HepG2 (cell line): ENCODE data around the gene TACC3. TPM values are rescaled to one million over a fixed set of nuclear protein-coding genes. Genes with fewer than 3 reads are reported as not detected.

ENCODE experiments used
- AKNA ChIP-seq: sonication (generic); formaldehyde crosslinking; IDR thresholded peaks from 2 replicates; pipeline ENCODE4 v1.4.0; 2020; ENCODE audit warnings: missing genetic modification reagents, borderline replicate concordance
- DPF2 ChIP-seq: sonication (generic); formaldehyde crosslinking; IDR thresholded peaks from 2 replicates; pipeline ENCODE4 v1.4.0; 2020; ENCODE audit warnings: mild to moderate bottlenecking, low read depth, missing genetic modification reagents, borderline replicate concordance
- KIAA2018 ChIP-seq: sonication (generic); formaldehyde crosslinking; IDR thresholded peaks from 2 replicates; pipeline ENCODE4 v1.5.0; 2020; ENCODE audit warnings: mild to moderate bottlenecking, missing genetic modification reagents, borderline replicate concordance
- REPIN1 ChIP-seq: sonication (generic); formaldehyde crosslinking; IDR thresholded peaks from 2 replicates; pipeline ENCODE4 v1.8.0; 2022; ENCODE audit warnings: missing genetic modification reagents, low read depth, mild to moderate bottlenecking, borderline replicate concordance
- RFXAP ChIP-seq: sonication (generic); formaldehyde crosslinking; IDR thresholded peaks from 2 replicates; pipeline ENCODE4 v1.4.0; 2020; ENCODE audit warnings: missing genetic modification reagents, borderline replicate concordance
- SMAD3 ChIP-seq: sonication (generic); formaldehyde crosslinking; IDR thresholded peaks from 2 replicates; pipeline ENCODE4 v1.4.0; 2020; ENCODE audit warnings: missing genetic modification reagents
- SMARCE1 ChIP-seq: fragments of 450-650 bp; IDR thresholded peaks from 2 replicates; pipeline ENCODE4 v1.6.1; 2017; ENCODE audit warnings: borderline replicate concordance
- SMYD3 ChIP-seq: sonication (generic); formaldehyde crosslinking; IDR thresholded peaks from 2 replicates; pipeline ENCODE4 v1.8.1; 2023; ENCODE audit warnings: mild to moderate bottlenecking, missing genetic modification reagents
- SUZ12 ChIP-seq: fragments of 150-350 bp; IDR thresholded peaks from 2 replicates; pipeline ENCODE4 v1.6.1; 2014; ENCODE audit warnings: low read depth, low read length
- TBX2 ChIP-seq: sonication (generic); formaldehyde crosslinking; IDR thresholded peaks from 2 replicates; pipeline ENCODE4 v1.5.0; 2020; ENCODE audit warnings: missing genetic modification reagents, mild to moderate bottlenecking, borderline replicate concordance
- ZFAT ChIP-seq: sonication (generic); formaldehyde crosslinking; conservative IDR thresholded peaks from 2 replicates; pipeline ENCODE4 v1.8.1; 2023; ENCODE audit warnings: missing genetic modification reagents, inconsistent platforms
- ZNF292 ChIP-seq: sonication (generic); formaldehyde crosslinking; IDR thresholded peaks from 2 replicates; pipeline ENCODE4 v1.8.1; 2022; ENCODE audit warnings: mild to moderate bottlenecking, low read depth, missing genetic modification reagents, borderline replicate concordance
- ZNF512 ChIP-seq: sonication (generic); formaldehyde crosslinking; IDR thresholded peaks from 2 replicates; pipeline ENCODE4 v1.4.0; 2020; ENCODE audit warnings: mild to moderate bottlenecking, missing genetic modification reagents
- ZNF629 ChIP-seq: sonication (generic); formaldehyde crosslinking; conservative IDR thresholded peaks from 2 replicates; pipeline ENCODE4 v1.5.0; 2020; ENCODE audit warnings: missing genetic modification reagents
- ZNF672 ChIP-seq: sonication (generic); formaldehyde crosslinking; IDR thresholded peaks from 2 replicates; pipeline ENCODE4 v1.8.1; 2022; ENCODE audit warnings: missing genetic modification reagents
- polyA plus RNA-seq, 8 experiments: library from polyadenylated mRNA; depleted of rRNA in 3 of 8; stranded (reverse) in 7 of 8; unstranded in 1 of 8; fragments of >200 nt; fragmentation: Illumina TruSeq in 4 of 8; extraction: Trizol in 4 of 8; gene quantifications; 2 replicates each; pipeline versions ENCODE4 v1.2.1 to v1.2.3, GENCODE V29; 2011 to 2016; ENCODE audit warnings: low read depth in 4 of 8, missing spikeins in 1 of 8, mixed read lengths in 1 of 8; ENCODE audit not compliant: insufficient read depth in 1 of 8
- total RNA-seq, 5 experiments: library from RNA; depleted of rRNA; stranded (reverse); fragments of >200 nt; fragmentation: Illumina TruSeq; extraction: Trizol; gene quantifications; 2 replicates each; pipeline ENCODE4 v1.2.3, GENCODE V29; 2016; ENCODE audit warnings: low read depth in 1 of 5

TACC3 gene
- total and polyA plus RNA-seq, 2 of the 13 experiments (the other 11 are each of a cell fraction or from before 2014, with no cell fraction given) = 20.3 to 21.2 TPM

GRCh38 chr4:1787411-1788077 lies 66.2 kb downstream of the TACC3 start (continued):
- TF ChIP-seq KIAA2018 = no peak
- no peak for TF ChIP-seq SMYD3 (CRISPR knock-in tag)
- TF ChIP-seq SMAD3 (CRISPR knock-in tag) = no peak
- TF ChIP-seq DPF2 = no peak
- TF ChIP-seq RFXAP (CRISPR knock-in tag) = no peak
- no peak for TF ChIP-seq SMARCE1
- TF ChIP-seq TBX2 = peak; percentile 24; the same call in 1 of the 2 replicates
- no peak for TF ChIP-seq REPIN1 (CRISPR knock-in tag)
- no peak for TF ChIP-seq ZFAT (CRISPR knock-in tag)
- TF ChIP-seq SUZ12 = no peak
- no peak for TF ChIP-seq AKNA (CRISPR knock-in tag)
- TF ChIP-seq ZNF672 (CRISPR knock-in tag) = no peak
- TF ChIP-seq ZNF292 = 0 out of 2 replicates have a peak, but pooled peaks have one; percentile 20
- no peak for TF ChIP-seq ZNF512 (CRISPR knock-in tag)
- TF ChIP-seq ZNF629 (CRISPR knock-in tag) = no peak
